WTC11 (cell line): ENCODE results near the gene SSX4B.

Experiments used
- ATF3 ChIP-seq: sonication (generic); formaldehyde crosslinking; conservative IDR thresholded peaks from 2 replicates; pipeline ENCODE4 v1.8.1; 2022; ENCODE audit warnings: mild to moderate bottlenecking, missing genetic modification reagents
- ATF6 ChIP-seq: sonication (generic); formaldehyde crosslinking; IDR thresholded peaks from 2 replicates; pipeline ENCODE4 v1.8.1; 2023; ENCODE audit warnings: mild to moderate bottlenecking, missing genetic modification reagents
- CREB1 ChIP-seq: sonication (generic); formaldehyde crosslinking; IDR thresholded peaks from 2 replicates; pipeline ENCODE4 v1.8.0; 2023; ENCODE audit warnings: mild to moderate bottlenecking, missing genetic modification reagents
- CTCF ChIP-seq: fragments of 200-600 bp; IDR thresholded peaks from 2 replicates; pipeline ENCODE4 v1.8.0; 2022; ENCODE audit warnings: antibody characterized with exemption
- FOXP4 ChIP-seq: sonication (generic); formaldehyde crosslinking; IDR thresholded peaks from 2 replicates; pipeline ENCODE4 v1.8.0; 2022; ENCODE audit warnings: mild to moderate bottlenecking, missing genetic modification reagents
- MAX ChIP-seq: sonication (generic); formaldehyde crosslinking; IDR thresholded peaks from 2 replicates; pipeline ENCODE4 v1.8.0; 2022; ENCODE audit warnings: mild to moderate bottlenecking, missing genetic modification reagents
- NFYB ChIP-seq: sonication (generic); formaldehyde crosslinking; conservative IDR thresholded peaks from 2 replicates; pipeline ENCODE4 v1.8.0; 2022; ENCODE audit warnings: low read depth, missing genetic modification reagents
- PRDM15 ChIP-seq: sonication (generic); formaldehyde crosslinking; IDR thresholded peaks from 2 replicates; pipeline ENCODE4 v1.8.0; 2022; ENCODE audit warnings: missing genetic modification reagents
- RELA ChIP-seq: sonication (generic); formaldehyde crosslinking; IDR thresholded peaks from 2 replicates; pipeline ENCODE4 v1.8.1; 2022; ENCODE audit warnings: missing genetic modification reagents, mild to moderate bottlenecking, borderline replicate concordance
- RORB ChIP-seq: fragments of 250-450 bp; sonication (Bioruptor Pico); IDR thresholded peaks from 2 replicates; pipeline ENCODE4 v1.9.0; 2021; ENCODE audit warnings: mild to moderate bottlenecking
- TEAD4 ChIP-seq: sonication (generic); formaldehyde crosslinking; IDR thresholded peaks from 2 replicates; pipeline ENCODE4 v1.8.0; 2022; ENCODE audit warnings: mild to moderate bottlenecking, missing genetic modification reagents
- TP53 ChIP-seq: sonication (generic); formaldehyde crosslinking; IDR thresholded peaks from 2 replicates; pipeline ENCODE4 v1.8.1; 2023; ENCODE audit warnings: mild to moderate bottlenecking, missing genetic modification reagents
- USF2 ChIP-seq: sonication (generic); formaldehyde crosslinking; IDR thresholded peaks from 2 replicates; pipeline ENCODE4 v1.8.1; 2023; ENCODE audit warnings: mild to moderate bottlenecking, missing genetic modification reagents, moderate library complexity
- ZNF121 ChIP-seq: sonication (generic); formaldehyde crosslinking; IDR thresholded peaks from 2 replicates; pipeline ENCODE4 v1.8.0; 2023; ENCODE audit warnings: missing genetic modification reagents

- TF ChIP-seq MAX (CRISPR knock-in tag) (no peak), CTCF (no peak), RELA (CRISPR knock-in tag) (no peak), TEAD4 (CRISPR knock-in tag) (no peak), ATF6 (CRISPR knock-in tag) (no peak), TP53 (no peak), USF2 (CRISPR knock-in tag) (no peak), ATF3 (CRISPR knock-in tag) (no peak), PRDM15 (CRISPR knock-in tag) (no peak), FOXP4 (CRISPR knock-in tag) (no peak), ZNF121 (no peak), NFYB (CRISPR knock-in tag) (no peak), CREB1 (CRISPR knock-in tag) (no peak), RORB (CRISPR knock-in tag) (no peak)
Measured at GRCh38 chrX:48459483-48459882, 47.7 kb upstream of the SSX4B start.
